ENCODE data around the gene BHLHE40. TPM values are rescaled to one million over a fixed set of nuclear protein-coding genes. Genes with fewer than 3 reads are reported as not detected.
A peak's percentile ranks its signal among the peaks of the same experiment; 100 is the strongest.

Gene BHLHE40
- total RNA-seq, 2 experiments from 2014 or later = 167 to 182 TPM

GRCh38 chr3:5014391-5014790 lies 35.2 kb downstream of the BHLHE40 start:
- no peak for ATAC-seq (ENCODE audit: poor library complexity)
- Mint-ChIP-seq H3K27me3 (no peaks in the 10 kb centered on the region), H3K9me3 (no peaks in the 10 kb centered on the region), H3K27ac (no peak overlapping the region), H3K4me3 (no peak overlapping the region), H3K4me1 (ENCODE audit: low read depth) (peaks cover 43% of the 10 kb centered on the region), H3K36me3 (ENCODE audit: low read depth) (no peaks in the 10 kb centered on the region)
- Histone ChIP-seq H3K4me1 (ENCODE audit: insufficient read depth, low read length) (peaks cover 67% of the 10 kb centered on the region), H3K4me3 (ENCODE audit: low read length) (no peak overlapping the region), H3K36me3 (ENCODE audit: insufficient read depth, low read length) (no peaks in the 10 kb centered on the region), H3K27me3 (ENCODE audit: control insufficient read depth in 1 of 2, insufficient read depth in 2 of 2, low read length in 2 of 2) (no peaks in the 10 kb centered on the region), H3K27ac (ENCODE audit: low read depth in 1 of 2, low read length in 2 of 2) (no peak overlapping the region), H3K9me3 (ENCODE audit: control insufficient read depth in 1 of 2, insufficient read depth in 1 of 2, low read length in 2 of 2) (no peaks in the 10 kb centered on the region)
- intact Hi-C loops (cut with DNase I, micrococcal nuclease) = no loop called here
- TF ChIP-seq CTCF (IDR thresholded peaks at IDR 0.05) = no peak
- POLR2A ChIA-PET = no interaction called here
- CTCF ChIA-PET = no interaction called here
- no peak for DNase-seq

GRCh38 chr3:5015056-5015455 lies 35.8 kb downstream of the BHLHE40 start:
- H3K4me3 ChIP-seq (ENCODE audit: low read length) = no peak overlapping the region
- no peak overlapping the region for H3K27ac ChIP-seq (ENCODE audit: low read depth in 1 of 2, low read length in 2 of 2)
- Mint-ChIP-seq H3K4me3 (no peak overlapping the region), H3K4me1 (ENCODE audit: low read depth) (peaks cover 50% of the 10 kb centered on the region), H3K27me3 (no peaks in the 10 kb centered on the region), H3K36me3 (ENCODE audit: low read depth) (no peaks in the 10 kb centered on the region), H3K27ac (no peak overlapping the region), H3K9me3 (no peaks in the 10 kb centered on the region)
- no peaks in the 10 kb centered on the region for H3K36me3 ChIP-seq (ENCODE audit: insufficient read depth, low read length)
- intact Hi-C loops (cut with DNase I, micrococcal nuclease) = loop anchor here in 1 of 2 experiments (5.0 kb wide), 1 partner anchor 183 kb away; no protein-coding TSS in a partner anchor
- H3K9me3 ChIP-seq (ENCODE audit: control insufficient read depth in 1 of 2, insufficient read depth in 1 of 2, low read length in 2 of 2) = no peaks in the 10 kb centered on the region
- H3K4me1 ChIP-seq (ENCODE audit: insufficient read depth, low read length) = peaks cover 73% of the 10 kb centered on the region
- H3K27me3 ChIP-seq (ENCODE audit: control insufficient read depth in 1 of 2, insufficient read depth in 2 of 2, low read length in 2 of 2) = no peaks in the 10 kb centered on the region
- ChIA-PET CTCF (no interaction called here), POLR2A (no interaction called here)
- DNase-seq (no peak), ATAC-seq (ENCODE audit: poor library complexity) (no peak)
- no peak for TF ChIP-seq CTCF (IDR thresholded peaks at IDR 0.05)

- DNase-seq (peak in 12 of 14 experiments; percentile 13 to 80 (median 34)), ATAC-seq (ENCODE audit: poor library complexity) (peak; percentile 44)
- Histone ChIP-seq H3K36me3 (ENCODE audit: insufficient read depth, low read length) (no peaks in the 10 kb centered on the region), H3K4me3 (ENCODE audit: low read length) (no peak overlapping the region), H3K27me3 (ENCODE audit: control insufficient read depth in 1 of 2, insufficient read depth in 2 of 2, low read length in 2 of 2) (no peaks in the 10 kb centered on the region), H3K27ac (ENCODE audit: low read depth in 1 of 2, low read length in 2 of 2) (no peak overlapping the region), H3K4me1 (ENCODE audit: insufficient read depth, low read length) (peaks cover 68% of the 10 kb centered on the region), H3K9me3 (ENCODE audit: control insufficient read depth in 1 of 2, insufficient read depth in 1 of 2, low read length in 2 of 2) (peaks cover 0 to 4% of the 10 kb centered on the region in 2 experiments)
- H3K4me1 Mint-ChIP-seq (ENCODE audit: low read depth) = peaks cover 46% of the 10 kb centered on the region
- intact Hi-C loops (cut with DNase I, micrococcal nuclease) = loop anchor here in 1 of 2 experiments (5.0 kb wide), 1 partner anchor 184 kb away; no protein-coding TSS in a partner anchor
- H3K9me3 Mint-ChIP-seq = no peaks in the 10 kb centered on the region
- no peak for TF ChIP-seq CTCF (IDR thresholded peaks at IDR 0.05)
- H3K4me3 Mint-ChIP-seq = peak overlapping the region; percentile 43
- CTCF ChIA-PET = interaction anchor here (1.1 to 3.4 kb wide), 6 partner anchors 10 to 305 kb away, joined by 3 to 23 read pairs (median 6); no protein-coding TSS in a partner anchor
- H3K27ac Mint-ChIP-seq = peak overlapping the region; percentile 86
- no peaks in the 10 kb centered on the region for H3K36me3 Mint-ChIP-seq (ENCODE audit: low read depth)
- POLR2A ChIA-PET = interaction anchor here (0.7 to 4.5 kb wide), 5 partner anchors 29 to 37 kb away, joined by 3 to 16 read pairs (median 3); partner anchors contain the start of gene BHLHE40
- H3K27me3 Mint-ChIP-seq = no peaks in the 10 kb centered on the region
Observed at GRCh38 chr3:5016211-5017161, 37.2 kb downstream of the BHLHE40 start.

Measured in CD4-positive, alpha-beta T cell (primary cell).